ENCODE measurements around the gene MYO15B.

Gene MYO15B

GRCh38 chr17:75650874-75651273 lies 63.3 kb downstream of the MYO15B start:
- Histone ChIP-seq H3K4me3 (ENCODE audit: severe bottlenecking) (no peak overlapping the region), H3K4me1 (ENCODE audit: insufficient read depth, poor library complexity, severe bottlenecking) (peaks cover 10% of the 10 kb centered on the region), H3K36me3 (ENCODE audit: low read depth) (peaks cover 67% of the 10 kb centered on the region), H3K27me3 (ENCODE audit: insufficient read depth, poor library complexity, severe bottlenecking) (no peaks in the 10 kb centered on the region), H3K27ac (ENCODE audit: poor library complexity, severe bottlenecking) (no peak overlapping the region), H3K9me3 (ENCODE audit: severe bottlenecking) (no peaks in the 10 kb centered on the region)
- ATAC-seq (ENCODE audit: low read depth): no peak
- TF ChIP-seq CTCF (IDR thresholded peaks at IDR 0.05; ENCODE audit: poor library complexity, severe bottlenecking): no peak
- no peak for DNase-seq (ENCODE audit: low spot score)

DNA sequence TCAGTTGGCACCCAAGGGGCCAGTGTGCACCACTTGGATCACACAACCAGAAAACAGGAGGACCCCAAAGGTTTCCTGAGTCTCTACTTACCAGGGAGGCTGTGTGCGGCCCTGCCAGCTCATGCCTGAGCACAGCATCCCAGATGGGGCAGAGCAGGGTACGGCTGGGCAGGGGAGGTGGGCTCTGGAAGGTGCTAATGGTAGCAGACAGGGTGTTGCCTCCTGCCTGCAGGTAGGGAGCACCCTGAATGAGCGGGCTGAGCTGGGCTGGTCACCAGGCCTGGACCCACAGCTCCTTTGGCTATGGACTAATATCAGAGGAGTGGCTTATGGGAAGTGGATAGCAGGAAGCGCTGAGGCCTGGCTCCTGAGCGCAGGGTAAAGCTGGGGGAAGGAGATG lies 64.7 kb downstream of the MYO15B start:
- no peak overlapping the region for H3K27ac ChIP-seq (ENCODE audit: poor library complexity, severe bottlenecking)
- DNase-seq (ENCODE audit: low spot score) (no peak), ATAC-seq (ENCODE audit: low read depth) (no peak)
- H3K9me3 ChIP-seq (ENCODE audit: severe bottlenecking): no peaks in the 10 kb centered on the region
- no peaks in the 10 kb centered on the region for H3K27me3 ChIP-seq (ENCODE audit: insufficient read depth, poor library complexity, severe bottlenecking)
- H3K4me3 ChIP-seq (ENCODE audit: severe bottlenecking): no peak overlapping the region
- peaks cover 78% of the 10 kb centered on the region for H3K36me3 ChIP-seq (ENCODE audit: low read depth)
- TF ChIP-seq CTCF (IDR thresholded peaks at IDR 0.05; ENCODE audit: poor library complexity, severe bottlenecking): no peak
- no peaks in the 10 kb centered on the region for H3K4me1 ChIP-seq (ENCODE audit: insufficient read depth, poor library complexity, severe bottlenecking)

GRCh38 chr17:75652934-75653549 lies 65.4 kb downstream of the MYO15B start:
- peak; percentile 80 for TF ChIP-seq CTCF (IDR thresholded peaks at IDR 0.05; ENCODE audit: poor library complexity, severe bottlenecking)
- ATAC-seq (ENCODE audit: low read depth) (peak; percentile 62), DNase-seq (ENCODE audit: low spot score) (no peak)
- Histone ChIP-seq H3K4me1 (ENCODE audit: insufficient read depth, poor library complexity, severe bottlenecking) (no peaks in the 10 kb centered on the region), H3K27me3 (ENCODE audit: insufficient read depth, poor library complexity, severe bottlenecking) (no peaks in the 10 kb centered on the region), H3K9me3 (ENCODE audit: severe bottlenecking) (no peaks in the 10 kb centered on the region), H3K27ac (ENCODE audit: poor library complexity, severe bottlenecking) (no peak overlapping the region), H3K36me3 (ENCODE audit: low read depth) (peaks cover 82% of the 10 kb centered on the region), H3K4me3 (ENCODE audit: severe bottlenecking) (no peak overlapping the region)

- Histone ChIP-seq H3K27me3 (ENCODE audit: insufficient read depth, poor library complexity, severe bottlenecking) (no peaks in the 10 kb centered on the region), H3K4me1 (ENCODE audit: insufficient read depth, poor library complexity, severe bottlenecking) (no peaks in the 10 kb centered on the region), H3K27ac (ENCODE audit: poor library complexity, severe bottlenecking) (no peak overlapping the region), H3K4me3 (ENCODE audit: severe bottlenecking) (no peak overlapping the region), H3K9me3 (ENCODE audit: severe bottlenecking) (no peaks in the 10 kb centered on the region), H3K36me3 (ENCODE audit: low read depth) (peaks cover 89% of the 10 kb centered on the region)
- no peak for DNase-seq (ENCODE audit: low spot score)
- peak; percentile 43 for TF ChIP-seq CTCF (IDR thresholded peaks at IDR 0.05; ENCODE audit: poor library complexity, severe bottlenecking)
- peak; percentile 69; the same call in 2 of the 3 replicates for ATAC-seq (ENCODE audit: low read depth)
These were observed 66.6 kb downstream of the MYO15B start for GRCh38 chr17:75654176-75654575.

DNA sequence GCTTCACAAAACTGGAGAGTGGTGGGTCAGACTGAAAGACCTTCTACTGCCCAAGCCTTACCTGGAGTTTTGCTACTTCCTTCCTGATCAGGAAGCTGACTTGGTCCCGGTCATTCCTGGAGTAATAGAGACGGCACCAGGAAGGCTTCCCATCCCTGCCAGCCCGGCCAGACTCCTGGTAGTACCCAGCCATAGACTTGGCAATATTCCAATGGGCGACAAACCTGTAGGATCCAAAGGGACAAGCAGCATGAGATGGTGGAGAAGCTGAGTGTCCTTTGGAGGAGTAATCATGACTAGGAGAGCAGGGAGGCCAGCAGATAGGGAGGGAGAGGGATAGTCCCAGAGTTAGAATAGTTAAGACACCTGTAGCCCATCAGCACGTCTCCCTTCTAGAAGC lies 70.6 kb downstream of the MYO15B start:
- peaks cover 90% of the 10 kb centered on the region for H3K36me3 ChIP-seq (ENCODE audit: low read depth)
- TF ChIP-seq CTCF (IDR thresholded peaks at IDR 0.05; ENCODE audit: poor library complexity, severe bottlenecking): no peak
- no peaks in the 10 kb centered on the region for H3K9me3 ChIP-seq (ENCODE audit: severe bottlenecking)
- no peak for ATAC-seq (ENCODE audit: low read depth)
- no peak overlapping the region for H3K4me3 ChIP-seq (ENCODE audit: severe bottlenecking)
- no peak for DNase-seq (ENCODE audit: low spot score)
- H3K27ac ChIP-seq (ENCODE audit: poor library complexity, severe bottlenecking): no peak overlapping the region
- no peaks in the 10 kb centered on the region for H3K27me3 ChIP-seq (ENCODE audit: insufficient read depth, poor library complexity, severe bottlenecking)
- H3K4me1 ChIP-seq (ENCODE audit: insufficient read depth, poor library complexity, severe bottlenecking): no peaks in the 10 kb centered on the region

All from RWPE2 (cell line).